Lower lobe of right lung (tissue), 2 donors: ENCODE results near the gene UGCG. TPM values are rescaled to one million over a fixed set of nuclear protein-coding genes. Genes with fewer than 3 reads are reported as not detected.
A peak's percentile ranks its signal among the peaks of the same experiment; 100 is the strongest.

Experiments
- ATAC-seq, 2 donors: fragments of 200-7000 bp; cut with Tn5 transposase; one replicate each; pipeline ENCODE4 v1.9.1; 2020 to 2022; ENCODE audit warnings: mild to moderate bottlenecking in 2 of 2, moderate library complexity in 2 of 2
- DNase-seq: peaks from one replicate; pipeline ENCODE4 v3.0.0-alpha.2; 2020
- H3K27ac ChIP-seq: fragments of 200-600 bp; one replicate; pipeline ENCODE4 v1.8.0; 2022
- H3K27me3 ChIP-seq: fragments of 200-600 bp; one replicate; pipeline ENCODE4 v1.8.0; 2022; ENCODE audit warnings: low read depth
- H3K36me3 ChIP-seq: fragments of 200-600 bp; one replicate; pipeline ENCODE4 v1.8.0; 2022; ENCODE audit warnings: mild to moderate bottlenecking
- H3K4me1 ChIP-seq: fragments of 200-600 bp; one replicate; pipeline ENCODE4 v1.8.0; 2022
- H3K4me3 ChIP-seq: fragments of 200-600 bp; one replicate; pipeline ENCODE4 v1.8.0; 2022; ENCODE audit warnings: mild to moderate bottlenecking
- H3K9me3 ChIP-seq: fragments of 200-600 bp; one replicate; pipeline ENCODE4 v1.8.0; 2022
- CTCF ChIP-seq: fragments of 200-600 bp; IDR thresholded peaks from one replicate; pipeline ENCODE4 v1.8.0; 2022; ENCODE audit warnings: antibody characterized with exemption, mild to moderate bottlenecking
- intact Hi-C: fragments of 100-400 bp; cut with DNase I; formaldehyde crosslinking; loops from one replicate; pipeline ENCODE4 v1.11.0; 2022
- total RNA-seq: library from RNA; stranded (reverse); fragmentation: NEBNext Ultra II Directional; extraction: Animal tissue kit (Norgen Biotek cat#: 25700); gene quantifications from one replicate; pipeline ENCODE4 v1.2.1, GENCODE V29; 2021
- donor health status: DM: no; HTN: yes; CAD: no; lungs with severe emphysema.

Gene UGCG
- total RNA-seq, 1 donor from 2014 or later, result 41.3 TPM

GRCh38 chr9:111966861-111967291, 70.3 kb downstream of the UGCG start:
- H3K4me1 ChIP-seq, result no peaks in the 10 kb centered on the region
- no peak overlapping the region for H3K4me3 ChIP-seq
- no peaks in the 10 kb centered on the region for H3K27me3 ChIP-seq
- H3K9me3 ChIP-seq, result no peaks in the 10 kb centered on the region
- TF ChIP-seq CTCF, result no peak
- no peaks in the 10 kb centered on the region for H3K36me3 ChIP-seq
- H3K27ac ChIP-seq, result no peak overlapping the region
- DNase-seq (no peak), ATAC-seq (peak in 1 of 2 donors; percentile 6)
- intact Hi-C loops, result no loop called here

- Histone ChIP-seq H3K27ac (no peak overlapping the region), H3K4me3 (no peak overlapping the region), H3K36me3 (no peaks in the 10 kb centered on the region), H3K27me3 (no peaks in the 10 kb centered on the region), H3K4me1 (no peaks in the 10 kb centered on the region), H3K9me3 (no peaks in the 10 kb centered on the region)
- TF ChIP-seq CTCF, result no peak
- ATAC-seq, result no peak
- intact Hi-C loops, result no loop called here
- no peak for DNase-seq
Measured at GRCh38 chr9:111967621-111968020, 71.0 kb downstream of the UGCG start.

GRCh38 chr9:111969061-111969460, 72.4 kb downstream of the UGCG start:
- no peak for TF ChIP-seq CTCF
- H3K9me3 ChIP-seq, result no peaks in the 10 kb centered on the region
- ATAC-seq, result peak in 1 of 2 donors; percentile 58

GRCh38 chr9:111969622-111970021, 73.0 kb downstream of the UGCG start:
- intact Hi-C loops, result no loop called here
- ATAC-seq (no peak), DNase-seq (no peak)
- no peak overlapping the region for H3K27ac ChIP-seq
- no peaks in the 10 kb centered on the region for H3K9me3 ChIP-seq
- no peaks in the 10 kb centered on the region for H3K4me1 ChIP-seq
- H3K27me3 ChIP-seq, result no peaks in the 10 kb centered on the region
- no peaks in the 10 kb centered on the region for H3K36me3 ChIP-seq
- no peak overlapping the region for H3K4me3 ChIP-seq
- TF ChIP-seq CTCF, result no peak

More at GRCh38 chr9:111969061-111969460, 72.4 kb downstream of the UGCG start:
- H3K27me3 ChIP-seq, result no peaks in the 10 kb centered on the region
- no peak overlapping the region for H3K4me3 ChIP-seq
- no peak for DNase-seq
- H3K36me3 ChIP-seq, result no peaks in the 10 kb centered on the region
- H3K27ac ChIP-seq, result no peak overlapping the region
- intact Hi-C loops, result no loop called here
- H3K4me1 ChIP-seq, result no peaks in the 10 kb centered on the region

GRCh38 chr9:111970827-111971226, 74.2 kb downstream of the UGCG start:
- Histone ChIP-seq H3K27ac (no peak overlapping the region), H3K4me3 (no peak overlapping the region), H3K4me1 (peaks cover 4% of the 10 kb centered on the region), H3K9me3 (no peaks in the 10 kb centered on the region), H3K36me3 (no peaks in the 10 kb centered on the region), H3K27me3 (no peaks in the 10 kb centered on the region)
- intact Hi-C loops, result no loop called here
- no peak for ATAC-seq
- no peak for TF ChIP-seq CTCF
- no peak for DNase-seq
